HCT116 (cell line): Measurements from ENCODE around the gene LINS1.

ENCODE experiments used
- ATF3 ChIP-seq: IDR thresholded peaks from 2 replicates; pipeline ENCODE4 v1.6.1; 2012
- EGR1 ChIP-seq: IDR thresholded peaks from 2 replicates; pipeline ENCODE4 v1.6.1; 2012; ENCODE audit warnings: low read depth
- YY1 ChIP-seq: IDR thresholded peaks from 2 replicates; pipeline ENCODE4 v1.6.1; 2011; ENCODE audit warnings: low read length, low read depth, moderate library complexity, mild to moderate bottlenecking; ENCODE audit not compliant: insufficient replicate concordance; ENCODE audit errors: extremely low read depth

GRCh38 chr15:100544946-100545345 lies 57.0 kb downstream of the LINS1 start:
- TF ChIP-seq EGR1 (no peak), ATF3 (no peak), YY1 (no peak)
